NCI-H1417 treated with DMSO at 0.1 percent for 48 hours (cell line): ENCODE data around the gene MSMO1.

Source experiments
- DNase-seq: peaks from one replicate; lab custom pipeline; 2025; lab: John Stamatoyannopoulos, UW

Gene MSMO1

GRCh38 chr4:165360985-165361670 lies 33.7 kb downstream of the MSMO1 start:
- DNase-seq: no peak

- DNase-seq: no peak
Observed at GRCh38 chr4:165361810-165362209, 34.3 kb downstream of the MSMO1 start.

GRCh38 chr4:165364452-165365080 lies 37.1 kb downstream of the MSMO1 start:
- no peak for DNase-seq

GRCh38 chr4:165367040-165367439 lies 39.6 kb downstream of the MSMO1 start:
- no peak for DNase-seq

- DNase-seq: no peak
Observed at GRCh38 chr4:165368114-165368513, 40.6 kb downstream of the MSMO1 start.

GRCh38 chr4:165368567-165368966 lies 41.1 kb downstream of the MSMO1 start:
- DNase-seq: no peak

GRCh38 chr4:165369522-165369921 lies 42.1 kb downstream of the MSMO1 start:
- DNase-seq: no peak

- no peak for DNase-seq
Observed at GRCh38 chr4:165370530-165370929, 43.1 kb downstream of the MSMO1 start.

- no peak for DNase-seq
Observed at GRCh38 chr4:165375465-165375864, 48.0 kb downstream of the MSMO1 start.

GRCh38 chr4:165378398-165378744 lies 50.9 kb downstream of the MSMO1 start:
- no peak for DNase-seq

GRCh38 chr4:165378745-165379677 lies 51.5 kb downstream of the MSMO1 start, which contains the start of gene CPE:
TSS of gene CPE (plus strand) at chr4:165379008. CDS start at chr4:165379222, 214 bp downstream.
- DNase-seq: peak; percentile 61

- peak; percentile 42 for DNase-seq
Observed at GRCh38 chr4:165379678-165380064, 52.2 kb downstream of the MSMO1 start.

GRCh38 chr4:165380805-165381204 lies 53.3 kb downstream of the MSMO1 start:
- no peak for DNase-seq

GRCh38 chr4:165381821-165382373 lies 54.4 kb downstream of the MSMO1 start:
- DNase-seq: no peak

GRCh38 chr4:165382640-165383039 lies 55.2 kb downstream of the MSMO1 start:
- no peak for DNase-seq

GRCh38 chr4:165383591-165384073 lies 56.2 kb downstream of the MSMO1 start:
- DNase-seq: peak; percentile 75

GRCh38 chr4:165384186-165384585 lies 56.7 kb downstream of the MSMO1 start:
- no peak for DNase-seq

- DNase-seq: no peak
Observed at GRCh38 chr4:165384598-165384997, 57.1 kb downstream of the MSMO1 start.

- DNase-seq: no peak
Observed at GRCh38 chr4:165385126-165385525, 57.7 kb downstream of the MSMO1 start.

- no peak for DNase-seq
Observed at GRCh38 chr4:165386328-165386727, 58.9 kb downstream of the MSMO1 start.

- no peak for DNase-seq
Observed at GRCh38 chr4:165388756-165389155, 61.3 kb downstream of the MSMO1 start.
